HG03378 (cell line): ENCODE results near the gene DSCAML1.

Source experiments
- ATAC-seq: cut with Tn5 transposase; IDR thresholded peaks from one replicate; pipeline ENCODE4 v1.9.1; 2021; ENCODE audit warnings: mild to moderate bottlenecking, moderate library complexity; ENCODE audit not compliant: unreplicated experiment

DSCAML1 gene

DNA sequence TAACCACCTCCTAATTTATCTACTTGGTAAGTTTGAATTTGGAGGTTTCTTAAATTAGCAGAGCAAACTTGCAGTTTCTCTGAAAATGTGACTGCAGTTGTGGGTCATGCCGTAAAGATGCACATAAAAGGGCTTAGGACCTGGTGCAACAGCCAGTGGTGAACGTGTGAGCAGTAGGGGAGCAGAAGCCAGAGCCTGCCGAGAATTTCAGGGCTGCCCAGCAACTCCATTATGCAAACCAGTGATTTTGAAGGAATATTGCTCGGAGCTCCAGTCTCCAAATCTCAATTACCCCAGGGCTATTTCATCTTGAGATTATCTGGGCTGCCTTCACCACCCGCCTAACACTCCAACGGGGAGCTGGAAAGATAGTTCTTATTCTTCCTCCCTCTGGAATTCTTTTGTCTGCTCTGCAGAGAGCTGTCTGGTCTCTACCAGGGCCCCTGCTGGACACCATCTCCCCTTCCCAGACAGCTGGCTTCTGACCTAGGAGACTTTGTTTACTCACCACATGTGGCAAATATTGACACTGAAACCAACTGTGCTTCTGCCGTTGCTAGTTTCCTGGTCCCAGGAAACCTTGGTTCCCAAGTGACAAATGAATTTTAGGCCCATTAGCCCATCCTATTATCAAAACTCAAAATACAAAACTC is 93.9 kb downstream of the DSCAML1 start:
- ATAC-seq = no peak

DNA sequence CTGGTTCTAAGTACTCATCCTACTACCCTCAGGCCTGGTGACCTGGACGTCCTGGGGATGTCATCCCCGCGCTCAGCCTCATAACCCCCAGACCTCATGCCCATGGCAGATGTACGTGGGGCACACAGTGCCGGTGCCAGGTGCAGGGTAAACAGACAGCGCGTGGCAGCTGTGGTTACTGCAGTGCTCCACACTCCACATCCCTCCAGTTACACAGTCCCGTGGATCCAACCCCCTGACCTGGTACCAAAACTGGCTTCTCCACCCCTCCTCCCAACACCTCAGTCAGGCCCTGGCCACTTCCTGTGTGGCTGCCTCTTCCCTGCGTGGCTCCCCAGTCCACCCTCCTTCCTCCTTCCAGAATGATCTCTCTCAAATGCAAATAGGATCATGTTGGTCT is 95.2 kb downstream of the DSCAML1 start:
- no peak for ATAC-seq

DNA sequence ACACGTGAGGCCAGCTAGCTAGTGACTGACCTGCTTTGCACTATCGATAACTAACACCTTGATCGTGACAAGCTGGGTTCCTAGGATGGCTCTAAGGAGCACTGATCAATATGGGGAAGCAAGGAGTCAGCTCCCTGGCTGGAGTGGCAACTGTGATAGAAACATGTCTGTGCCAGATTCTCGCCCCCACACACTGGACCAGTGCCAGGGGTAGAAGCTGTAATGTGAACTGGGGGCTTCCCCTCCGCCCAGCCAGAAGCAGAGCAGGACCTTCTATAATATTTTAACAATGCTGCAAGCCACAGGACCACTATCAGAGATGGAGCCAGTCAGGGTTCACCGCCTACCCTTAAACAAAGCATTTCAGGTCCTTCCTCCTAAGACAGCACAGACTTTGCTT is 96.5 kb downstream of the DSCAML1 start:
- no peak for ATAC-seq

DNA sequence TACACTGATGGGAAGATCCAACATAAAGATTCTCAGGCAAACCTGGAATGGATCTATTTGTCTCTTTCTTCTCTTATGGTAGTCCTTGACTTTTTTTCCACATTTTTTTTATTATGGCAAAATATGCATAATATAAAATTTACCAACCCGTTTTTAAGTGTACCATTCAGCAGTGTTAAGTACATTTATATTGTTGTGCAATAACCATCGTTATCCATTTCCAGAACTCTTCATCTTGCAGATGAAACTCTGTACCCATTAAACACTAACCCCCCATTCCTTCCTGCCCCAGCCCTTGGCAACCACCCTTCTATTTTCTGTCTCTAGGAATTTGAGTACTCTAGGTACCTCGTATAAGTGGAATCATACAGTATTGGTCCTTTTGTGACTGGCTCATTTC is 99.7 kb downstream of the DSCAML1 start:
- no peak for ATAC-seq

DNA sequence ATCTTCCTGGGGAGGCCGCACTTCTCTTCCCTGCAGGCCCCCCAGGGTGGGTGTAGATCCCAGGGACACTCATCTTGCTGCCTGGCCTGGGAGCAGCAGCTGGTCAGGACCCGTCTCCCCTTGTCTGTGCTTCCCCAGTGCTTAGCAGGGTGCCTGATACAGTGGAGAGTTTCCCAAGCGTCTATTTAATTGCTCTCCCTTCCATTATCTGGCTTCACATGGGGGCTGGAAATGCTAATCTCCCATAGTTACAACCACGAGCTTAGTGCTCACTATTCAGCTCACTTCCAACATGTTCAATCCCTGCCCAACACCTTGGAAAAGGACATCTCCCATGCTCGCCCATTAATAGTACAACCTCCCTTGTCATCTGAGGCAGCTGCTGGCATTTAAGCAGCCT is 100.5 kb downstream of the DSCAML1 start:
- ATAC-seq = no peak

DNA sequence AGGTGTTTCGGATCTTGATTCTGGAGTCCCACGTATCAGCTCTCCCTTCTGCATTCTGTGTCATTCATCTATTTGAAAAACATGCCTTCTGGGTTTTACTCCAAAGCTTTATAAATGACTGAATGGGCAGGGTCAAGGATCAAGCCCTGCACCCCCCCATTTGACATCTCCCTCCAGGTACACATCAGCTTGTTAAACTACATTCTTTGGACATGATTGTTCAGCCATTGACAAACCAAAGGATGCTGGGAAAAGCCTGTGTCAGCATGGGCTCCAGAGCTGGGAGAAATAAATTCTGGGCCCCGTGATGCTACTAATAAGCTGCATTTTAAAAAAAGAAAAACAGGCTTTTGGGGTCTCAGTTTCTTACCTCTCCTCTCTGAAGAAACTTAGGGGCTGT is 103.7 kb downstream of the DSCAML1 start:
- no peak for ATAC-seq

DNA sequence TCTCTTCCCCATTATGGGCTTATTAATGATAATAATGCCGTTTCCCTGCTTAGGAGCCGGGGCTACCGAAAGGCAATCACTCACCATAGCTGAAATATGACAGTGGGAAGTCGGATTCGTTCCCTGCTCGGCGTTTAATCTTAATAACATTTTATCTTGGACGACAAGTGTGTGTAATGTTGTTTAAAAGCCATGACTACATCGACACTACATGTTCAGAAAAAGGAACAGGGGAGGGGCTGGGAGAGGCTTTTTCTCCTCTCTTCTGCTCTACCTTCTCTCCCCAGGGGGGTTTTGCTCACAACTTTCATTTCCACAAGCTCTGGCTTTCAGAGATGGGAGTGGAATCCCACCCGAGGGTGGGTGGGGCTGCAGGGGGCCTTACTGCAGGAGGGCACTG is 105.5 kb downstream of the DSCAML1 start:
- ATAC-seq = no peak

DNA sequence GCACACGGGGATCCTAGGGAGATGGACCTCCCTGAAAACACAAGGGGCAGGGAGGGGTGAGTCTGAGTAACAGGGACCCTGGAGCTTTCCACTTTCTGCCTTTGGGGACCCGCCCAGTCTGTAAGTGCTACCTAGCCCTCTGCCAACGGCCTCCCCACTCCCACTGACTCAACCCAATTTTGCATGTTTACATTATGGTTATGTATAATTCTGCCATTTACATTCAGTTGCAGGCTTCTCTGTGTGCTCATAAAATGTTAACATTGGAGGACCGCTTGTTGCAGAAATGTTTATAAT is 105.8 kb downstream of the DSCAML1 start:
- no peak for ATAC-seq

DNA sequence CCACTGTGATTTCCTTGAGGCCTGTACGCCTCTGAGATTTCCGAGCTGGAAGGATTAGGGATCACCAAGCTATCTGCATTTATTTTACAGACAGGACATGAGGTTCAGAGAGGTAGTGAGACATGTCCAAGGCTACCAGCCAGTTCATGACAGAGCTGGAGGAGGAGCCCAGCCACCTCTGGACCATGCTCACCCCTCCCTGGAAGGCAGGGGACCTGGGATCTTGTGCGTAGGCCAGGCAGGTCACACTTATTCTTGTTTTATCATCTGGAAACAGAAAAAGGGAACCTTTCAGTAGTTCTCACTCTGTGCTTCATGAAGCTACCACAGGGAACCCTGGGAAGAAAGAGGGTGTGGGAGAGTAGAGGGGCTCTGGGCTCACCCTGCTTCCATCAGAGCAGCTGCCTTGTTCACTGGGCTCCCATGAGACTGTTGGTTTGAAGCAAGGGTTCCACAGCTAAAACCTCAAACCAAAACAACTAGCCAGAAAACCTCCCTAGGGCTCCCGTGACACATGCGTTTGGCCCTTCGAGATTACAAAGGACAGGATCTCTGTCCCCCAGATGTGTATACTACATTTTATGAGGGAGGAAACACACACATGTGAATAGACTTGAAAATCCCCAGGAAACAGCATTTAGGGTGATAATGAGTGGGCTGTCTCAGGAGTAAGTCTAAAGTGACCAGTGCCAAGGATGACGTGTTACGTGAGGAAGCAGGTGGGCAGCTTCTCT is 106.4 kb downstream of the DSCAML1 start:
- no peak for ATAC-seq

DNA sequence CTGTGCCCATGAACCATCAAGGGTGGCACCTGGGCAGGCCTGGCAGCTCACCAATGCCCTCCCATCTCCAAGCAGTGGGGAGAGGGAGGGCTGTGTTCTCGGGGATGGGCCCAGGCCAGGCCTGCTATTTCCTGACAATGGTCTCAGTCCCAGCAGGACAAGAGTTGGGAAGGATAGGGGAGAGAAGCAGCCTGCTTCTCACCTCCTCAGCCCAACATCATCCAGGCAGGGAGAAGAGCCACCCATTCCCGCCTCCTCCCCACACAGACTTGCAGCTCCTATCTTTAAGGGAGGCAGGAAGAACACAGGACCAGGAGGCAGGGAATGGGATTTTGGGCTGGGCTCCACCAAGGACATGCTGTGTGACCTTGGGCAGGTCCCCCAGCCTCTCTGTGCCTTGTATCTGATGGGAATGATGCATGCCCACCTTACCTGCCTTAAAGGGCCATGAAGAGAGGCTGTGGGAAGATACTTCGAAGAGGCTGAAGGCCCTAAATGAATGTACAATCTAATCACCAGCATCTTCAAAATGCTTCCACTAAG is 108.7 kb downstream of the DSCAML1 start:
- no peak for ATAC-seq

DNA sequence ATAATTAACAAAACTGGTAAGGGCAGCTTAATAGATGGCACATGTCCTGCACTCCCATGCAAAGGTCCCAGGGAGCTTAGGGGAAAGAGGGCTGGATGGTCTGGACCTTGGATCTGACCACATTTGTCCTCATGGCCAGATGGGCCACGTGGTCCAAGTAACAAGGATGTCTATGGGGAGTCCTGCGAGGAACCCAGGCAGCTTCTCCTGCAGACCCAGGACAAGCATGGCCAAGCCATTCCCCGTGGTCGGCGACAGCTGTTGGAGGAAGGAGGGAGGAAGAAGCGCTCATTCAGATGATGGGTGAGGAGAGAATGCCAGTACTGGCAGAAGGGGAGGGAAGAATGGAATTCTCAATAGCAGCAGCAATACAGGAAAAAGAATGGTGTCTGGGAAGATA is 109.2 kb downstream of the DSCAML1 start:
- ATAC-seq = no peak

DNA sequence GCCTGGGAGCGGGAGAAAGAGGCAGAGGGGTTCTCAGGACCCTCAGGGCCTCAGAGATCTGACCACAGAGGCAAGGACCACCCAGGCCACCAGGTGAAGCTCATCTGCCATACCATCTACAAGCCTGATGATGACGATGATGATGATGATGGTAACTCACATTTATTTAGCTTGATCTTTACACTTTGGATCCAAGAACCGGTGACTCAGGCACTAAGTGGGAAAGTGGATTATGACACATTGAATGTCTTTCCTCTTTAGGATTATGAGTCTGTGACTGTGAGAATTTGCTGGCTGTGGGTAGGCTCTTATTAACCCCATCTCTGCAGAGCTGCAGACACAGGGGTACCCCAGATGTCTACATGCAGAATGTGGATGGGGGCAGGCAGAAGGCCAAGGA is 110.3 kb downstream of the DSCAML1 start:
- no peak for ATAC-seq

DNA sequence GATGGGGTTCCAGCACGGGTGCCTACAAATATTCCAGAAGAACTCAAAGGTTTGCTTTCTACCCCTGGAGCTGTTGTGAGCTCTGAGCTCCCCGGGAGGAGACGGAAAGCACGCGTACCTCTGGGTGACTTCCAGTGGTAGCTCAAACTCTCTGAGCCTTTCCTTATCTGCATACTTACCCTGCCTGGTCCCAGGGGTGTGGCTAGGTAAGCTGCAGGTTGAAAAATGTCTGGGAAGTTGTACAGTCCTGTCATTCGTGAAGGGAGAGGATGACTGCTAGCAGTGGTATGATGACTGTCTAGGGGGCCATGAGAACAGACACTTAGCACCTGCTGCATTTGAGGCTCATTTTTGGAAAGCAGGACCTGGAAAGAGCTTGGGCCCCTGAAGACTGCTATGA is 111.5 kb downstream of the DSCAML1 start:
- ATAC-seq = no peak

DNA sequence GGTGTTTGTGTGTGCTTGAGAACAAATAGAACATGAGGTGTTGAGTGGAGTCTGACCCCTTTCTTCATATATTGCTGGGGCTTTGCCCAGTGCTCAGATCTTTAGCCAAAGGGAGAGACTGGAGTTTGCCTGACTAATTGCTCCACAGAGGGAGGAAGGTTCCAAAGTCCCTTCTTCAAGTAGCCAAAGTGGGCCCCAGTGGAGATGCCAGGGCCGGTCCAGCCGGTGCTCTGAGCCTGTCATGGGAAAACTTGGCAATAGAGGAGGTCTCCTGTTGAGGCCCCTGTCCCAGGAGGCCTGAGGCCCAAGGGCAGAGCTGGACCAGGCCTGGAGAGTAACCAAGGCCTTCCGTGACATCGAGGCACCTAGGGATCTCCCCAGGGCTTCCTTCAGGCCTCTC is 112.3 kb downstream of the DSCAML1 start:
- no peak for ATAC-seq

DNA sequence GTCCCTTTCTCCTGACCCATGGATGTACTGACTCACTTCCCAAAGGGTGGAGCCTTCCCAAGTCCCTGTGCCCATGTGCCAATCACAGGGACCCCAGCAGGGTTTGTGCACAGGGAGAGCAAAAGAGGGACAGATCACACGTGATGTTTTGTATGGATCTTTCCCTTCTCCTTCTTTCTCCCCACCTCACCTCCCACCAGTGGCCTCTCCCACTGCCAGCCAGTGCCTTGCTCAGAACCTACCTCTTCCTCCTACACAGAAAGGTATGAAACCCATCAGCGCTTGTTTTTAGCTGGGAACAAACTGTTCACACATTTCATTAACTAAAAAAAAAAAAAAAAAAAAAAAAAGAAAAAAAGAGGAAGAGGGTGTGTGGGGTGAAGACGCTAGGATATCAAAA is 112.9 kb downstream of the DSCAML1 start:
- no peak for ATAC-seq

DNA sequence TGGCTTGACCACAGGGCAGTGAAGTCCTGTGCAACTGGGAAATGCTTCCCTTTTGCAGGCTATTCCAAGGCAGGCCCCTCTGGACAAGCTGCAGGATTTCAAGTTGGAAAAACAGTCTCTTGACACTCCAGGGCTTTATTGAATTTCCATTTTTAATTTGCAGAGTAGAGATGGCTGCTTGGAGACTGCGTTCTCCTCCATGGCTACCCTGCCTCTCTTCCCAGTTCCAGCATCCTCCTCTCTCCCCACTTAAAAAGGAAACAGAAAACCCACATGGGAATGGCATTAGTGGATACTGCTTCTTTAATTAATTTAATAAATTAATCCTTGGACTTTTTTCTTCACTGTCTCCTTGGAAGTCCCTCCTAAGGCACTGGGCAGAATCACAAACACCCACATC is 115.6 kb downstream of the DSCAML1 start:
- ATAC-seq = no peak

DNA sequence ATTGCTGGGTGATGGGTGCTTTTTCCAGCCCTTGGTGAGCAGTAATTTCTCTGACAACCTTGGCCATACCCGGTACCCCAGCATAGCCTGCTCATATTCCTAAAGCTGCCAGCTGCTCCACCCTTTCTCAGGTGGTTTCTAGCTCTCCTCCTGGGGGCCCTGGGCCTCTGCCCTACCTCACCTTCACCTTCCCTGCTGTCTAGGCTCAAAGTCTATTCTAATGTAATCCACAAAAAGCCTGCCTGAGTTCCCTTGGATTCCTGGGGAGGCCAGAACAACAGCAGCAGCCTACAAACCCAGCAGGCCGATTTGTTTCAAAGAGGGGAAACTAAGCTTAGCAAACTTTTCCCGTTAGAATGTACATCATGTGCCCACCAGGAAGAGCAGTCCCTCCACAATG is 117.6 kb downstream of the DSCAML1 start:
- no peak for ATAC-seq

DNA sequence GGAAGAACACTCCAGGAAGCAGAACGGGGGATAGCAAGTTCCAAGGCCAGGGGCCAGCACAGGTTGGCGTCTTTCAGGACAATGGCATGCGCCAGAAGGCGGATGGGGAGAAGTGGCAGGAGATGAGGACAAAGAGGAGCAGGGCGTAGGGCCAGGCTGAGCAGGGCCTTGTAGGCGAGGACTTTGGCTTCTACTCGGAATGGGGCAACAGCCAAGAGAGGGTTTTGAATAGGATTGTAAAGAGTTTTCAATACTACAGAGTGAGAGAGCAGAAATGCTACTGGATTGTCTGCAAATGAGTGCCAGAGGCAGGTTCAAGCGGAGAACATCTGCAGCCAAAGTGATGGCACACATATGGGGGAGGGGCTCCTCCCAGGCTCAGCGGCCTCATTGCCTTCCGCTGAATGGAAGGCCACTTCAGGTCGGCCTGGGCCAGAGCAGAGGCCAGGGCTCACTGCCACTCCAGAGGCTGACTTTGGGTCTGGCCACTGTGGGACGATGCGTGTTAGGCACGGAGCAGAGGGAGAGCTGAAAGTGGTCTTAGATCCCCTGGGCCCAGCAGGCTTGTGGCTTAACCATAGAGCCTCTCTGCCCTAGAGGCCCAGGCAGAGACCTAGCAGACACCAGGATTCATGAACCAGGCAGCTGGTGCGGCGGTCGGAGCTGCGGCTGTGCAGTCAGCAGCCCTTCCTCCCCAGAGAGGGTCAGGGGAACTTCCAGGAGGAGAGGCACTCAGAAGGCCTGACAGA is 118.2 kb downstream of the DSCAML1 start:
- ATAC-seq = no peak

DNA sequence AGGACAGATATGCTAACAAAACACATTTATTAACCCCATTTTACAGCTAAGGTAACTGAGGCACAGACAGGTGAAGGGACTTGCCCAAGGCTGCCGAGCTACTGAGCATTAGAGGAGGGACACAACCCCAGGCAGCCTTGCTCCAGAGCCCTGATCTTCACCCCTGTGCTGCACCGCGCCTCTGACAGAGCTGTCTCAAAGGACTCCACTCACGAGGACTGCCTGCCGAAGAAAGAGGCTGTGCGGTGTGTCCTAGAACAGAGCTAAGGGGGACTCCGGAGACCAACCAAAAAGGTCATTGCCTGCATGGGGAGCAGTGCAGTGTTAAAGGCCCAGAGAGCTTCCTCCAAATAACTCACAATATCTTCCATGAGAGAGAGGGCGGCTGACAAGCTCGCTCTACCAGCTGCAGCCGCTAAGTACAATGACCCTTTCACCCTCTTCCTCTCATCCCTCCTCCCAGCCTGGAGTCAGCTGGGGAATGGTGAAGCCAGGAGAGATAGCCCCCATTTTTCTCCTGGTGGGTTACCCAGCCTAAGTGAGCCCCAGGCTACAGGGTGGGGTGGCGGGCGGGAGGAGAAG is 119.2 kb downstream of the DSCAML1 start:
- no peak for ATAC-seq

DNA sequence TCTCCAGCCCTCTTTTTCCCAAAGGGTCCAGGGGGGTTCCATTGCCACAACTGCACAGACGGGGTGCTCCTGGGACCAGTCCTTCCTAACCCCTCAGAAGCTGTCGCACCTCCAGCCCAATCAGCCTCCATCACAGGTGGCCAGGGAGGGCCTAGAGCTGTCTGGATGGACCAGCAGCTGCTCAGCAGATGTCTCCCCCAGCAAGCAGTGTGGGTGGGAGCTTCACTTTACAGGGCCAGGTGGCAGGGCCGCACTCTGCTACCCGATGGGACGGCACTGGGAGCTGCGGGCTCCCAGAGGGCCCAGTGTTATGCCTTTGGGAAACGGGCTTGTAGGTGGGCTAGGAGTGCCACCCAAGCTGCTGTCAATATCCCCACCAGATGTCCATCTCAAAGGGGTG is 120.5 kb downstream of the DSCAML1 start:
- ATAC-seq = no peak

DNA sequence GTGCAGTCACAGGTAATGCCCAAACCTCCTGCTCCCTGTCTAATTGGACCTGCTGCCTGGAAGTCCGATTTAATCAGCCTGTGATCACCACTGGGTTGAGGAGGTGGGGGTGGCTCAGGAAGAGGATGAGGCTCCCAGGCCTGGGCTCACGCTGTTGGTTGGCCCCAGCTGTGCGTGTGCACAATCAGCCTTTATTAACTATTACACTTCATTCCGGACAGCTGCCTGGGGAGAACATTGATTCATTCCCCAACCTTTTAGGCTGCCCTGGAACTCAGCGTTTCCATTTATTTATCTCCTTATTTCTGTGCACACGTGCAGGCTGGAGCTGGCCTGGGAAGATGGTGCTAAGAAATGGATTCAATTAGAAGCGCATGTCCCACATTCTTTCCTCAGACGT is 123.4 kb downstream of the DSCAML1 start:
- no peak for ATAC-seq

DNA sequence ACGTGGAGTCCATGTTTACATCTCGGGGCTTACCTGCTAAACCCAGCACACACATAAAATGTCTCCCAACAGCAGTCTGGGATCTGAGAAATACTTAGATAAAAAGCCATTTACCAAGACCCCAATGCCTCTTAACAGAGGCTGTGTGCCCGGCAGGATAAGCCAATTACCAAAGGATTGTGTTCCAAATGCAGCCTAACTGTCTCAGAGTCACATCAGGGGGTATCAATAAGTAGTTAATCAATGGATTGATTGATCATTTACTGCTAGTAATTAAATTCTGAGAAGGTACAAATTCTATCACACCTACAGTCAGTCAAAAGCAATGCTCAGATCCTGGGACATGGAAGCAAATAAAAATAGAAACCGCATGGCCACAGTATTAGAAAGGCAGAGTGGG is 125.6 kb downstream of the DSCAML1 start:
- no peak for ATAC-seq
